Kidney capillary endothelial cell (primary cell): Measurements from ENCODE around the gene CHD5.
"Not testable (repeated sequence)": the region's sequence is repeated elsewhere in the genome, so short reads cannot be mapped to it uniquely, and the experiment has no call there.

ENCODE experiments used
- DNase-seq: peaks from one replicate; pipeline ENCODE4 v3.0.0-alpha.2; 2018; ENCODE audit warnings: low spot score

The CHD5 gene

GRCh38 chr1:6065093-6065858, 114.8 kb downstream of the CHD5 start:
- no peak for DNase-seq

GRCh38 chr1:6063532-6064053, 116.5 kb downstream of the CHD5 start:
- DNase-seq, result not testable (repeated sequence)

- DNase-seq, result no peak
These were observed 117.5 kb downstream of the CHD5 start for GRCh38 chr1:6062670-6063069.

- DNase-seq, result no peak
These were observed 120.3 kb downstream of the CHD5 start for GRCh38 chr1:6059866-6060265.

GRCh38 chr1:6057170-6057845, 122.8 kb downstream of the CHD5 start:
- no peak for DNase-seq

GRCh38 chr1:6056572-6056948, 123.6 kb downstream of the CHD5 start:
- DNase-seq, result no peak

- DNase-seq, result no peak
These were observed 125.5 kb downstream of the CHD5 start for GRCh38 chr1:6054596-6054995.

GRCh38 chr1:6053206-6053546, 126.9 kb downstream of the CHD5 start:
- DNase-seq, result no peak

- peak; percentile 67 for DNase-seq
These were observed 127.4 kb downstream of the CHD5 start for GRCh38 chr1:6052543-6053205.
